Right atrium auricular region (tissue), 2 donors: ENCODE results near the gene TMEM178B. TPM values are rescaled to one million over a fixed set of nuclear protein-coding genes. Genes with fewer than 3 reads are reported as not detected.
A peak's percentile ranks its signal among the peaks of the same experiment; 100 is the strongest.

ENCODE experiments used
- DNase-seq: peaks from one replicate; pipeline ENCODE4 v3.0.0-alpha.2; 2019; ENCODE audit warnings: low spot score
- H3K27ac ChIP-seq, 2 donors: fragments of 200-600 bp; sonication (generic); 1 replicate in 1 of 2; 2 replicates in 1 of 2; pipeline ENCODE4 v1.5.1; 2016 to 2019
- H3K27me3 ChIP-seq, 2 donors: fragments of 200-600 bp; sonication (generic); one replicate each; pipeline versions ENCODE4 v1.5.1 to v1.6.0; 2017 to 2019
- H3K36me3 ChIP-seq: fragments of 200-600 bp; sonication (generic); one replicate; pipeline ENCODE4 v1.5.1; 2016
- H3K4me1 ChIP-seq, 2 donors: fragments of 200-600 bp; sonication (generic); one replicate each; pipeline versions ENCODE4 v1.5.1 to v1.6.0; 2017 to 2019
- H3K4me3 ChIP-seq, 2 donors: fragments of 200-600 bp; sonication (generic); 1 replicate in 1 of 2; 2 replicates in 1 of 2; pipeline ENCODE4 v1.5.1; 2017 to 2019; ENCODE audit warnings: mild to moderate bottlenecking in 1 of 2, moderate library complexity in 1 of 2
- H3K9me3 ChIP-seq, 2 donors: fragments of 200-600 bp; sonication (generic); one replicate each; pipeline ENCODE4 v1.5.1; 2019
- total RNA-seq, 2 donors: library from RNA; depleted of rRNA; stranded (reverse); fragments of >200 nt; gene quantifications; one replicate each; pipeline ENCODE4 v1.1.0, GENCODE V29; 2016
- TF ChIP-seq, protein P1 (sequence below), 2 donors: fragments of 200-600 bp; sonication (generic); IDR thresholded peaks; one replicate each; pipeline ENCODE4 v1.5.1; 2019; ENCODE audit warnings: antibody characterized with exemption in 2 of 2

The TMEM178B gene
- total RNA-seq, 2 donors from 2014 or later: 15.8 to 48.7 TPM

DNA sequence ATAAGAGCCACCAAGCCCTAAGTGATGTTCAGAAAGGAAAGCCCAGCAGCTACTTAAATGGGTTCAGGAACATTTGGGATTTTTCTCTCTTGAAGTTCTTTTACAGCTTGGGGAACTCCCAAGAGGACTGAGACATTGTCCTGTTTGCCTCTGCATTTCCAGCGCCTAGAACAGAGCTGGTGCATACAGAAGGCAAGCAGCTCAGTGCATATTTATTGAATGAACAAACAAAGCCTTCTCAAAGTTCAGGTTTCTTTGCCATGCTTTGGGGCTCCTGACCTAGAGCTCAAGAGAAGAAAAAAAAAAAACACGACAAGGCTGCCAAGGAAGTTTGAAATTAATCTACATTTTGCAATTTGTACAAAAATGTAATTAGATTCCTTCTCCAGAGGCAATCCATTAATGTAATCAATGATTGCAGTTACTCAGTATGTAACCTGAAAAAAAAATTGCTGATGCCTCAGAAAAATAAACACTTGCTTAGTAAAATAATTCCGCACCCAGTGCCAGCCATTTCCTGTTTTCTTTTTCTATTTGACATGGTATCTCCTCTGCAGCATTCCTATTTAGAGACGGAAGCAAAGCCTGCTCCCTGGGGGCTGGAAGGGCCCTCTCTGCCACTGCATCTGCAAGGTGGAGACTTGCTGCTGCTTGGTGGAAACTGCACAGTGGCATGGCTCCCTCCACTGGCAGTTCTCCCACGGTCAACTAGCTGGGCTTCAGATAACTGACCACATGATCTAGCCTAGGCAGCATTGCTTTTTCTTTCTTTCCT, 157.3 kb downstream of the TMEM178B start:
- Histone ChIP-seq H3K27ac (no peak overlapping the region), H3K4me1 (no peaks in the 10 kb centered on the region), H3K36me3 (no peaks in the 10 kb centered on the region), H3K4me3 (no peak overlapping the region), H3K9me3 (no peaks in the 10 kb centered on the region), H3K27me3 (no peaks in the 10 kb centered on the region)
- no peak for DNase-seq
- TF ChIP-seq, protein P1, sequence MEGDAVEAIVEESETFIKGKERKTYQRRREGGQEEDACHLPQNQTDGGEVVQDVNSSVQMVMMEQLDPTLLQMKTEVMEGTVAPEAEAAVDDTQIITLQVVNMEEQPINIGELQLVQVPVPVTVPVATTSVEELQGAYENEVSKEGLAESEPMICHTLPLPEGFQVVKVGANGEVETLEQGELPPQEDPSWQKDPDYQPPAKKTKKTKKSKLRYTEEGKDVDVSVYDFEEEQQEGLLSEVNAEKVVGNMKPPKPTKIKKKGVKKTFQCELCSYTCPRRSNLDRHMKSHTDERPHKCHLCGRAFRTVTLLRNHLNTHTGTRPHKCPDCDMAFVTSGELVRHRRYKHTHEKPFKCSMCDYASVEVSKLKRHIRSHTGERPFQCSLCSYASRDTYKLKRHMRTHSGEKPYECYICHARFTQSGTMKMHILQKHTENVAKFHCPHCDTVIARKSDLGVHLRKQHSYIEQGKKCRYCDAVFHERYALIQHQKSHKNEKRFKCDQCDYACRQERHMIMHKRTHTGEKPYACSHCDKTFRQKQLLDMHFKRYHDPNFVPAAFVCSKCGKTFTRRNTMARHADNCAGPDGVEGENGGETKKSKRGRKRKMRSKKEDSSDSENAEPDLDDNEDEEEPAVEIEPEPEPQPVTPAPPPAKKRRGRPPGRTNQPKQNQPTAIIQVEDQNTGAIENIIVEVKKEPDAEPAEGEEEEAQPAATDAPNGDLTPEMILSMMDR (IDR thresholded peaks at IDR 0.05): peak; percentile 13 to 60

DNA sequence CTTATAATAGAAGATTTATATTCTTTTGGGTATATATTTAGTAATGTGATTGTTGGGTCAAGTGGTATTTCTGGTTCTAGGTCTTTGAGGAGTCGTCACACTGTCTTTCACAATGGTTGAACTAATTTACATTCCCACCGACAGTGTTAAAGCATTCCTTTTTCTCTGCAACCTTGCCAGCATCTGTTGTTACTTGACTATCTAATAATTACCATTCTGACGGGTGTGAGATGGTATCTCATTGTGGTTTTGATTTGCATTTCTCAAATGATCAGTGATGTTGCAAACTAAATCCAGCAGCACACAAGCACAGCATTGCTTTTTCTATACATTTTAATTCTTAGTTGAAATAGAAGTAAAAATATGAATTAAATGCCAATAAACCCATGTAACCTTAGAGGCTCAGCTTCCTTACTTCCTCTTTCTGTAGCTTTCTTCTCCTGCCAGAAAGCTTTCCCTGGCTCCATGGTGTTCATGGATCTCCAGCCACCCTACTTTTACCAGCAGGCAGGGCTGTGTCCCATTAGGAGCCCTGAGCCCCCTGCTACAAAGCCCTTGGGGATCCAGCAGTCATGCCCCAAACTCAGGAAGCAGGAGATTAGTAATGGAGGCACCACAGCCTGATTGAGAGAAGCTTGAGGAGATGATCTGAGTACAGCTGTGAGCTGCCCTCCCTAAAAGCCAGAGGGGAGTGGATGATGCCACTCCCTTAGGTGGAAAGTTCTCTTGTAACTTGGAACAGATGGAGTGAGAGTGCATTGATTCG, 158.6 kb downstream of the TMEM178B start:
- H3K27me3 ChIP-seq: no peaks in the 10 kb centered on the region
- H3K4me3 ChIP-seq: no peak overlapping the region
- H3K27ac ChIP-seq: no peak overlapping the region
- TF ChIP-seq, protein P1 (IDR thresholded peaks at IDR 0.05): no peak
- no peaks in the 10 kb centered on the region for H3K36me3 ChIP-seq
- DNase-seq: no peak
- H3K4me1 ChIP-seq: no peaks in the 10 kb centered on the region
- no peaks in the 10 kb centered on the region for H3K9me3 ChIP-seq

DNA sequence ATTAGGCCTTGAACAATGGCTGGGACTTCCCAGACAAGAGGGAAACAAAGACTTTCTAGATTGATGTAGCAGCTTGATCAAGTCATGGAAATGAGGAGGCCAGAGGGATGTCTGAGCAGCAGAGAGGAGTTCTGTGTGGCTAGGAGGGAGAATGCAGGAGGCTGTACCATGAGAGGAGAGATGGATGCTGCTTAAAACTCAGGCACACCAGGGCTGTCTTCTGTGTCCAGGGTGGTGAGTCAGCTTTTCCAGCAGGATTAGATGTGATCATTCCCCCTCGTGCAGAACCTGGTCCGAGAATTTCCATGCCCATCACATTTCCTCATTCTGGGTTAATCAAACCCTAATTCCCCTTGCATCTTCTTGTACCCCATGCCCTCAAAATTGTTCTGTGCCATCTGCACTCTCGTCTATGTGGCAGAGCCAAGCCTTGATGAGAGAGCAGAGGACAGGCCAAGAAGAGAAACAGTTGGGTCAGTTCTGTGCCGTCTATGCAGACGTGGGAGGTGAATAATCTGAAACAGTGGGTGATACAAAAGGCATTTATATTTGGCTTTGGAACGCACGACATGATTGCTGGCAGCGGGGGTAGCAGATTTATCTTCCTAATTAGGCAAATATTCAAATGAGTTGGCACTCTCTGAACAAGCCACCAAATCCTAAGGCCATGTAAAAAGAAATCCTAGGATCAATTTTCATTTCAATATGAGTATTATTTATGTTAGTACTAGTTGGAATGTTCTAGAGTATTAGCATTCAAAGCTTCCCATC, 160.7 kb downstream of the TMEM178B start:
- TF ChIP-seq, protein P1 (IDR thresholded peaks at IDR 0.05): no peak
- H3K27me3 ChIP-seq: no peaks in the 10 kb centered on the region
- no peaks in the 10 kb centered on the region for H3K9me3 ChIP-seq
- no peaks in the 10 kb centered on the region for H3K36me3 ChIP-seq
- no peak overlapping the region for H3K27ac ChIP-seq
- no peaks in the 10 kb centered on the region for H3K4me1 ChIP-seq
- no peak overlapping the region for H3K4me3 ChIP-seq
- DNase-seq: no peak

DNA sequence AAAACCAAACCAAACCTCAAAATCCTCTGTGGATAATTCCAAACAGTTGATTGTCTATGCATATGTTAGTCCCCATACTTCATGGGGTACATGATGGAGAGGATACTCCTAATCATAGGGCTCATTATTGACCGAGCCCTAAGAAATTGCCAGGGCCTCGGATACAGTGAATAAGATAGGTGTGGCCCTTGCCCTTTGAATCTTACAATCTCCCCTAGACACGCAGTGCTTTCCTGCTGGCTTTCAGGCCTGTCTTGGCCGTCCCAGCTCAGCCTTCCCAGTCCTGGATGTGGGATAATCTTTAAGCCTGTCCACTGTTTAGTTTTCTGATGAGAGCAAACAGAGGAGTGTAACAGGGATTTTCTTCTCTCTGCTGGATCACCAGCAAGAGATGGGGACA, 161.8 kb downstream of the TMEM178B start:
- Histone ChIP-seq H3K4me3 (no peak overlapping the region), H3K27ac (no peak overlapping the region), H3K27me3 (no peaks in the 10 kb centered on the region), H3K9me3 (no peaks in the 10 kb centered on the region), H3K4me1 (no peaks in the 10 kb centered on the region), H3K36me3 (no peaks in the 10 kb centered on the region)
- TF ChIP-seq, protein P1 (IDR thresholded peaks at IDR 0.05): no peak
- no peak for DNase-seq

- Histone ChIP-seq H3K9me3 (no peaks in the 10 kb centered on the region), H3K4me1 (no peaks in the 10 kb centered on the region), H3K27me3 (no peaks in the 10 kb centered on the region), H3K27ac (no peak overlapping the region), H3K36me3 (no peaks in the 10 kb centered on the region), H3K4me3 (no peak overlapping the region)
- TF ChIP-seq, protein P1 (IDR thresholded peaks at IDR 0.05): no peak
- no peak for DNase-seq
Observed at GRCh38 chr7:141238596-141239243, 164.9 kb downstream of the TMEM178B start.
